Measurements from ENCODE around the gene SLC22A14.

Gene SLC22A14

GRCh38 chr3:38314112-38314763 lies 32.1 kb downstream of the SLC22A14 start:
- H3K27me3 ChIP-seq (ENCODE audit: insufficient read depth, low read length), result no peaks in the 10 kb centered on the region
- TF ChIP-seq, protein P1, sequence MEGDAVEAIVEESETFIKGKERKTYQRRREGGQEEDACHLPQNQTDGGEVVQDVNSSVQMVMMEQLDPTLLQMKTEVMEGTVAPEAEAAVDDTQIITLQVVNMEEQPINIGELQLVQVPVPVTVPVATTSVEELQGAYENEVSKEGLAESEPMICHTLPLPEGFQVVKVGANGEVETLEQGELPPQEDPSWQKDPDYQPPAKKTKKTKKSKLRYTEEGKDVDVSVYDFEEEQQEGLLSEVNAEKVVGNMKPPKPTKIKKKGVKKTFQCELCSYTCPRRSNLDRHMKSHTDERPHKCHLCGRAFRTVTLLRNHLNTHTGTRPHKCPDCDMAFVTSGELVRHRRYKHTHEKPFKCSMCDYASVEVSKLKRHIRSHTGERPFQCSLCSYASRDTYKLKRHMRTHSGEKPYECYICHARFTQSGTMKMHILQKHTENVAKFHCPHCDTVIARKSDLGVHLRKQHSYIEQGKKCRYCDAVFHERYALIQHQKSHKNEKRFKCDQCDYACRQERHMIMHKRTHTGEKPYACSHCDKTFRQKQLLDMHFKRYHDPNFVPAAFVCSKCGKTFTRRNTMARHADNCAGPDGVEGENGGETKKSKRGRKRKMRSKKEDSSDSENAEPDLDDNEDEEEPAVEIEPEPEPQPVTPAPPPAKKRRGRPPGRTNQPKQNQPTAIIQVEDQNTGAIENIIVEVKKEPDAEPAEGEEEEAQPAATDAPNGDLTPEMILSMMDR (IDR thresholded peaks at IDR 0.05; ENCODE audit: low read length), result no peak
- no peak for TF ChIP-seq EZH2 (IDR thresholded peaks at IDR 0.05; ENCODE audit: borderline replicate concordance, low read length)
- H3K79me2 ChIP-seq (ENCODE audit: insufficient read depth, low read length), result no peaks in the 10 kb centered on the region
- no peaks in the 10 kb centered on the region for H3K36me3 ChIP-seq (ENCODE audit: insufficient read depth, low read length)
- H4K20me1 ChIP-seq (ENCODE audit: insufficient read depth, low read length), result no peaks in the 10 kb centered on the region
- no peak overlapping the region for H3K4me3 ChIP-seq (ENCODE audit: low read depth, low read length, poor library complexity, severe bottlenecking)
- H3F3A ChIP-seq (ENCODE audit: insufficient read depth, low read length), result no peaks in the 10 kb centered on the region
- H3K9me2 ChIP-seq (ENCODE audit: low read depth, low read length), result no peaks in the 10 kb centered on the region
- no peaks in the 10 kb centered on the region for H3K4me1 ChIP-seq (ENCODE audit: insufficient read depth, low read length, severe bottlenecking)
- no peak overlapping the region for H3K9ac ChIP-seq (ENCODE audit: low read length)
- no peak overlapping the region for H2AFZ ChIP-seq (ENCODE audit: low read length)
- H3K27ac ChIP-seq (ENCODE audit: low read depth, low read length, poor library complexity, severe bottlenecking), result no peak overlapping the region
- H3K9me3 ChIP-seq (ENCODE audit: low read length), result no peaks in the 10 kb centered on the region
- H3K4me2 ChIP-seq (ENCODE audit: low read length), result no peak overlapping the region

- Histone ChIP-seq H3K36me3 (ENCODE audit: insufficient read depth, low read length) (no peaks in the 10 kb centered on the region), H3K4me3 (ENCODE audit: low read depth, low read length, poor library complexity, severe bottlenecking) (no peak overlapping the region), H3K4me1 (ENCODE audit: insufficient read depth, low read length, severe bottlenecking) (no peaks in the 10 kb centered on the region), H3K9ac (ENCODE audit: low read length) (no peak overlapping the region), H3K27me3 (ENCODE audit: insufficient read depth, low read length) (no peaks in the 10 kb centered on the region), H3K9me3 (ENCODE audit: low read length) (no peaks in the 10 kb centered on the region), H3K27ac (ENCODE audit: low read depth, low read length, poor library complexity, severe bottlenecking) (no peak overlapping the region), H3F3A (ENCODE audit: insufficient read depth, low read length) (no peaks in the 10 kb centered on the region), H3K79me2 (ENCODE audit: insufficient read depth, low read length) (no peaks in the 10 kb centered on the region), H3K9me2 (ENCODE audit: low read depth, low read length) (no peaks in the 10 kb centered on the region), H2AFZ (ENCODE audit: low read length) (no peak overlapping the region), H4K20me1 (ENCODE audit: insufficient read depth, low read length) (no peaks in the 10 kb centered on the region), H3K4me2 (ENCODE audit: low read length) (no peak overlapping the region)
- TF ChIP-seq, protein P1 (IDR thresholded peaks at IDR 0.05; ENCODE audit: low read length), result no peak
- no peak for TF ChIP-seq EZH2 (IDR thresholded peaks at IDR 0.05; ENCODE audit: borderline replicate concordance, low read length)
Measured at GRCh38 chr3:38314764-38315487, 32.8 kb downstream of the SLC22A14 start.

DNA sequence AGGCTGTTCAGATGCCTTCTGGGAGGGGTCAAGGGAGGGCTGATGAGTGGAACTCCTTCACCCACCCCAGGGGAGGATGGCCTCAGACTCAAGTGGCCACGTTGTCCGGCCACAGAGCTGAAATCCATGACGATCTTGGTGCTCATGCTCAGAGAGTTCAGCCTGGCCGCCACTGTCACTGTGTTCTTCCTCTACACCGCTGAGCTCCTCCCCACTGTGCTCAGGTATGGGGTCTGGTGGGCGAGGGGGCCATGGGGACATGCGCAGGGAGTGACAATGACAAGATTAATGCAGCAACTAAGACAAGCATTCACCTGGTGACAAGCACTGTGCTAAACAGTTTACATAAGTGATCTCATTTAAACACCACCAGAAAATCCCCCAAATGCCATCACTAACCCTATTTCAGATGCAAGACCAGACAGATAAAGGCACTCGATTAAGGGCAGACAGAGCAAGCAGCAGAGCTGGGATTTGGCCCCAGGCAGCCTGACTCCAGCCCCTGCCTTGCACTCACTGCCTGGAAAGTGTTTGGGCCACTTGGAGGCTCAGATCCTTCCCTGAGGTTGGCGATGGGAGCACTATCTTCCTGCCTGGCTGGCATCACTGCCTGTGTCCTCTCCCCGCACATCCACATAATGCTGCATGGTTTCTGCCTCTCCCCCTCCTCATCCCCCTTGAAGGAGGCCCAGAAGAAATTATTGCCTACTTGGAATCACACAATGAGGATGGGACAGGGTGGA lies 33.6 kb downstream of the SLC22A14 start:
- H3K79me2 ChIP-seq (ENCODE audit: insufficient read depth, low read length), result no peaks in the 10 kb centered on the region
- H3K27ac ChIP-seq (ENCODE audit: low read depth, low read length, poor library complexity, severe bottlenecking), result no peak overlapping the region
- TF ChIP-seq, protein P1 (IDR thresholded peaks at IDR 0.05; ENCODE audit: low read length), result no peak
- TF ChIP-seq EZH2 (IDR thresholded peaks at IDR 0.05; ENCODE audit: borderline replicate concordance, low read length), result no peak
- H3K36me3 ChIP-seq (ENCODE audit: insufficient read depth, low read length), result no peaks in the 10 kb centered on the region
- H3F3A ChIP-seq (ENCODE audit: insufficient read depth, low read length), result no peaks in the 10 kb centered on the region
- H3K9me3 ChIP-seq (ENCODE audit: low read length), result no peaks in the 10 kb centered on the region
- H3K27me3 ChIP-seq (ENCODE audit: insufficient read depth, low read length), result no peaks in the 10 kb centered on the region
- H3K9ac ChIP-seq (ENCODE audit: low read length), result no peak overlapping the region
- no peak overlapping the region for H3K4me3 ChIP-seq (ENCODE audit: low read depth, low read length, poor library complexity, severe bottlenecking)
- no peaks in the 10 kb centered on the region for H4K20me1 ChIP-seq (ENCODE audit: insufficient read depth, low read length)
- no peaks in the 10 kb centered on the region for H3K9me2 ChIP-seq (ENCODE audit: low read depth, low read length)
- H2AFZ ChIP-seq (ENCODE audit: low read length), result no peak overlapping the region
- no peaks in the 10 kb centered on the region for H3K4me1 ChIP-seq (ENCODE audit: insufficient read depth, low read length, severe bottlenecking)
- no peak overlapping the region for H3K4me2 ChIP-seq (ENCODE audit: low read length)

Measured in OCI-LY1 (cell line).